OCI-LY3 (cell line): ENCODE measurements around the gene BRF1.
"Not testable (repeated sequence)": the region's sequence is repeated elsewhere in the genome, so short reads cannot be mapped to it uniquely, and the experiment has no call there.

Experiments used
- H2AFZ ChIP-seq: fragments of 200-600, 300-600 bp; shearing (Covaris generic); 2 replicates; pipeline ENCODE4 v1.6.0; 2014; ENCODE audit warnings: antibody characterized with exemption, low read depth, low read length
- H3K27ac ChIP-seq: fragments of 200-600, 300-600 bp; sonication (generic); 2 replicates; pipeline ENCODE4 v1.5.1; 2014; ENCODE audit warnings: mild to moderate bottlenecking, low read length, moderate library complexity, mixed read lengths
- H3K27me3 ChIP-seq: fragments of 200-600, 300-600 bp; sonication (generic); 2 replicates; pipeline ENCODE4 v1.6.1; 2014; ENCODE audit warnings: low read depth, low read length, mixed read lengths
- H3K36me3 ChIP-seq: fragments of 200-600, 300-600 bp; sonication (generic); replicated peaks from 2 replicates; pipeline ENCODE3; 2014; ENCODE audit warnings: low read depth, low read length, mixed read lengths
- H3K4me1 ChIP-seq: fragments of 300-600, 200-600 bp; sonication (generic); 2 replicates; pipeline ENCODE4 v1.6.1; 2014; ENCODE audit warnings: low read length, mixed read lengths
- H3K4me2 ChIP-seq: fragments of 200-600, 300-600 bp; sonication (generic); 2 replicates; pipeline ENCODE4 v1.6.1; 2014; ENCODE audit warnings: low read length, mixed read lengths
- H3K4me3 ChIP-seq: fragments of 300-600, 200-600 bp; sonication (generic); 2 replicates; pipeline ENCODE4 v1.5.1; 2014; ENCODE audit warnings: antibody characterized with exemption, mild to moderate bottlenecking, low read length, moderate library complexity
- H3K79me2 ChIP-seq: fragments of 300-600, 200-600 bp; shearing (Covaris generic); 2 replicates; pipeline ENCODE4 v1.6.1; 2014; ENCODE audit warnings: mild to moderate bottlenecking, low read length, mixed read lengths
- H3K9ac ChIP-seq: fragments of 300-600, 200-600 bp; shearing (Covaris generic); 2 replicates; pipeline ENCODE4 v1.6.0; 2014; ENCODE audit warnings: mild to moderate bottlenecking, low read length, moderate library complexity
- H3K9me3 ChIP-seq: fragments of 200-600, 300-600 bp; shearing (Covaris generic); 2 replicates; pipeline ENCODE4 v1.6.1; 2014; ENCODE audit warnings: low read length, mixed read lengths; ENCODE audit not compliant: insufficient read depth
- H4K20me1 ChIP-seq: fragments of 200-600, 300-600 bp; sonication (generic); 2 replicates; pipeline ENCODE4 v1.6.1; 2016; ENCODE audit warnings: low read length, mixed read lengths; ENCODE audit not compliant: insufficient read depth
- EZH2phosphoT487 ChIP-seq: fragments of 200-600 bp; shearing (Covaris generic); IDR thresholded peaks from 2 replicates; pipeline ENCODE4 v1.6.1; 2018; ENCODE audit warnings: antibody characterized with exemption, mixed run types, low read depth
- TF ChIP-seq, protein P1 (sequence below): fragments of 200-600, 300-600 bp; sonication (generic); IDR thresholded peaks from 2 replicates; pipeline ENCODE4 v1.5.1; 2014; ENCODE audit warnings: antibody characterized with exemption, low read length, low read depth

BRF1 gene

DNA sequence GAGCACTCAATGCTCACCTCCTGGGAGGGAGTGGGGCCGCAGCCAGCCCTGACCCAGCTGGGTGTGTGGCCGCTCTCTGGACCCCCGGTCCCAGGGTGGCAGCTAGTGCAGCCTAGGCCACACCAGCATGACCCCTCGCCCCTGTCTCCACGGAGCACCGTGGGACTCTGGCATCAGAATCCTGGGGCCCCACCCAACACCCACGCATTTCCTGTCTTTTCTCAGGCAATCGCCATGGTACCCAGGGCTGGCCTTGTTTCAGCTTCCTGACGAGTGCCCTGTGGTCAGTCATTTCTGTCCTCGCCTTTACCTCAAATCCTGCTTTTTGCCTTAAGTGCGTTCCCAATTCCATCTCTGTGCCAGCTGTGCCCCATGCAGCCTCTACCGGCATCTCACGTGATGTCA lies 29.7 kb upstream of the BRF1 start:
- Histone ChIP-seq H4K20me1 (peaks cover 33% of the 10 kb centered on the region), H2AFZ (no peak overlapping the region), H3K9me3 (no peaks in the 10 kb centered on the region), H3K36me3 (no peaks in the 10 kb centered on the region), H3K4me2 (no peak overlapping the region), H3K27ac (no peak overlapping the region), H3K4me1 (no peaks in the 10 kb centered on the region), H3K79me2 (no peaks in the 10 kb centered on the region; the same call in 1 of the 2 replicates), H3K9ac (no peak overlapping the region), H3K27me3 (no peaks in the 10 kb centered on the region), H3K4me3 (no peak overlapping the region)
- TF ChIP-seq, protein P1, sequence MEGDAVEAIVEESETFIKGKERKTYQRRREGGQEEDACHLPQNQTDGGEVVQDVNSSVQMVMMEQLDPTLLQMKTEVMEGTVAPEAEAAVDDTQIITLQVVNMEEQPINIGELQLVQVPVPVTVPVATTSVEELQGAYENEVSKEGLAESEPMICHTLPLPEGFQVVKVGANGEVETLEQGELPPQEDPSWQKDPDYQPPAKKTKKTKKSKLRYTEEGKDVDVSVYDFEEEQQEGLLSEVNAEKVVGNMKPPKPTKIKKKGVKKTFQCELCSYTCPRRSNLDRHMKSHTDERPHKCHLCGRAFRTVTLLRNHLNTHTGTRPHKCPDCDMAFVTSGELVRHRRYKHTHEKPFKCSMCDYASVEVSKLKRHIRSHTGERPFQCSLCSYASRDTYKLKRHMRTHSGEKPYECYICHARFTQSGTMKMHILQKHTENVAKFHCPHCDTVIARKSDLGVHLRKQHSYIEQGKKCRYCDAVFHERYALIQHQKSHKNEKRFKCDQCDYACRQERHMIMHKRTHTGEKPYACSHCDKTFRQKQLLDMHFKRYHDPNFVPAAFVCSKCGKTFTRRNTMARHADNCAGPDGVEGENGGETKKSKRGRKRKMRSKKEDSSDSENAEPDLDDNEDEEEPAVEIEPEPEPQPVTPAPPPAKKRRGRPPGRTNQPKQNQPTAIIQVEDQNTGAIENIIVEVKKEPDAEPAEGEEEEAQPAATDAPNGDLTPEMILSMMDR, result no peak
- TF ChIP-seq EZH2phosphoT487, result no peak

- Histone ChIP-seq H3K4me3 (no peak overlapping the region), H3K79me2 (peaks cover under 1% of the 10 kb centered on the region; the same call in 1 of the 2 replicates), H3K4me1 (no peaks in the 10 kb centered on the region), H3K9ac (no peak overlapping the region), H4K20me1 (peaks cover 33% of the 10 kb centered on the region), H2AFZ (no peak overlapping the region), H3K4me2 (no peak overlapping the region), H3K36me3 (no peaks in the 10 kb centered on the region), H3K9me3 (no peaks in the 10 kb centered on the region), H3K27me3 (no peaks in the 10 kb centered on the region), H3K27ac (no peak overlapping the region)
- TF ChIP-seq, protein P1, result no peak
- no peak for TF ChIP-seq EZH2phosphoT487
Measured at GRCh38 chr14:105329411-105330150, 28.8 kb upstream of the BRF1 start.

- H3K9ac ChIP-seq, result no peak overlapping the region
- peaks cover 29% of the 10 kb centered on the region for H4K20me1 ChIP-seq
- no peak overlapping the region for H3K27ac ChIP-seq
- peaks cover 6% of the 10 kb centered on the region; the same call in 1 of the 2 replicates for H3K79me2 ChIP-seq
- TF ChIP-seq EZH2phosphoT487, result no peak
- TF ChIP-seq, protein P1, result no peak
- no peaks in the 10 kb centered on the region for H3K36me3 ChIP-seq
- no peaks in the 10 kb centered on the region for H3K9me3 ChIP-seq
- no peaks in the 10 kb centered on the region for H3K27me3 ChIP-seq
- no peak overlapping the region for H3K4me2 ChIP-seq
- no peak overlapping the region for H3K4me3 ChIP-seq
- H3K4me1 ChIP-seq, result no peaks in the 10 kb centered on the region
- H2AFZ ChIP-seq, result no peak overlapping the region
Measured at GRCh38 chr14:105328678-105329390, 28.0 kb upstream of the BRF1 start.

DNA sequence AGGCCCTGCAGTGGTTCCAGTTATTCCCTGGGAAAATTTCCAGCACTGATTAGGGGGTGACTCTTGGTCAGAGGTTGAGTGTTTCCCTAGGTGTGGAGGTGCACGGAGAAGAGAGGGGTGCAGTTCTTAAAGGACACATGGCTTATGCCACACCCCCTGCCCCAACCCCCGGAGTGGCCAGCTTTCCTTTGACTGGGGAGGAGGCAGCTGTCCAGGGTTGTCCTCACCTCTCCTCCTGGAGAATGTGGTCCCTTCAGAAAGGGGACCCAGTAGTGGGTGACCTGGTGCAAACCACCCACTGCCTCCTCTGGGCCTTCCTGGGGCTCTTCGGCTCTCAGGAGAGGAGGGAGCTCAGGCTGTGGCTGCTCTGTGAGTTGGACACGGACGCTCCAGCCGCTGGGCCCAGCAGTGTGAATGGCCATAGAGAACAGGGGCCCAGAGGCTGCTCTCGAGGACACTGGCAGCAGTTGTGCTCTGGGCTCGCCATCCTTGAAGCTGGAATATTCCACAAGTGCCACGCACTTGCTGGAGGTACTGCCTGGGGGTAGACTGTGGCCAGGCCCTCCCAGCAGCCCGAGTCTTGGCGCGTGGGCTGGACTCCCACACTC lies 27.4 kb upstream of the BRF1 start:
- Histone ChIP-seq H3K27ac (no peak overlapping the region), H3K4me3 (no peak overlapping the region), H4K20me1 (peaks cover 23% of the 10 kb centered on the region; the same call in 1 of the 2 replicates), H3K79me2 (peaks cover 13% of the 10 kb centered on the region; the same call in 1 of the 2 replicates), H3K27me3 (no peaks in the 10 kb centered on the region), H3K4me1 (no peaks in the 10 kb centered on the region), H3K36me3 (no peaks in the 10 kb centered on the region), H3K9ac (no peak overlapping the region), H2AFZ (no peak overlapping the region), H3K9me3 (no peaks in the 10 kb centered on the region), H3K4me2 (no peak overlapping the region)
- no peak for TF ChIP-seq EZH2phosphoT487
- TF ChIP-seq, protein P1, result no peak

- H3K4me1 ChIP-seq, result not testable (repeated sequence)
- peaks cover 18% of the 10 kb centered on the region for H3K79me2 ChIP-seq
Measured at GRCh38 chr14:105327695-105328045, 26.9 kb upstream of the BRF1 start.

More at GRCh38 chr14:105327695-105328045, 26.9 kb upstream of the BRF1 start:
- not testable (repeated sequence) for H3K9me3 ChIP-seq, H3K4me3 ChIP-seq, H3K27ac ChIP-seq, H3K27me3 ChIP-seq, H3K36me3 ChIP-seq, H3K9ac ChIP-seq, H3K4me2 ChIP-seq, H2AFZ ChIP-seq
- H4K20me1 ChIP-seq, result peaks cover 18% of the 10 kb centered on the region; the same call in 1 of the 2 replicates
